NCI-H1417 treated with DMSO at 0.1 percent for 48 hours (cell line): ENCODE measurements around the gene PPP1R26.
"Not testable (repeated sequence)": the region's sequence is repeated elsewhere in the genome, so short reads cannot be mapped to it uniquely, and the experiment has no call there.

Experiments used
- DNase-seq: peaks from one replicate; lab custom pipeline; 2025; lab: John Stamatoyannopoulos, UW

PPP1R26 gene, protein sequence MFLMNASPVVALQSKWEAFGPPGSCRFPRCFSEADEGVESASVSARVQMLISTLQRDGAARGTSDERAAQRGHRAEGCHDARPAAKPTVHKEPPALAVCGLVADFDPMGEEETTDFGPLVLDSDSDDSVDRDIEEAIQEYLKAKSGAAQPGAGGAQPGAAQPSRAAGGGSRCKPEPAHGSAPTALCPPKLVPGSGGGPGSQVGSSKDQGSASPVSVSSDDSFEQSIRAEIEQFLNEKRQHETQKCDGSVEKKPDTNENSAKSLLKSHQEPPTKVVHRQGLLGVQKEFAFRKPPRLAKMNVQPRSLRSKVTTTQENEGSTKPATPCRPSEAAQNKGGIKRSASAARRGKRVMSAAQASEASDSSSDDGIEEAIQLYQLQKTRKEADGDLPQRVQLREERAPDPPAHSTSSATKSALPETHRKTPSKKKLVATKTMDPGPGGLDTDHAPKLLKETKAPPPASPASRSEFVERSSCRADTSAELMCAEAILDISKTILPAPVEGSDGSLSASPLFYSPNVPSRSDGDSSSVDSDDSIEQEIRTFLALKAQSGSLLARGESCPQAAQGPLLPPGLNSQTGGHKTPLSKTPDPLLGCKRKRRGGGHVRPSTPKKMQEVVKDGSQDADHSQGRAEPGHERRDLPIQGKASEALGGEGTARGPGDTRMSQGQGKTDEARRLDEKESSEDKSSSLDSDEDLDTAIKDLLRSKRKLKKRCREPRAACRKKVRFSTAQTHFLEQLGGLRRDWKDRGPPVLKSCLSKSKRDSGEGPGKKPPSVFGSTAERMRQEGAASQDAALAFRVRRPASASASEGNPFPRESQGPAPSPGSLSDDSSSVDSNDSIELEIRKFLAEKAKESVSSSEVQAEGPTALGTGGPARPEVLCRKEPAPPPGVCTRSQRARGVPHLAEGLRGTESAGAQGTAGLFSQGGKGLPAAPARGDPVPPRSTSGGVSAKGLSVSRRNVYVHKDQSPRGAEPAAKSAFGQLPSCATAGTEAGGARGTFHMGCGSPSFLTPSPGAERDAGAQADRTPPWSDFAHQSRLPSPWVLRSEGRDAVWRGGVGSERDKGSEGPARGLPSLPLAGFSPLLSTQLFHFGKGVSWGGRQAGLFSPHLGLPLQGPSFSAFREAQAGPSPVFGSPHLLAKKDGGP (N-terminal part only)

DNA sequence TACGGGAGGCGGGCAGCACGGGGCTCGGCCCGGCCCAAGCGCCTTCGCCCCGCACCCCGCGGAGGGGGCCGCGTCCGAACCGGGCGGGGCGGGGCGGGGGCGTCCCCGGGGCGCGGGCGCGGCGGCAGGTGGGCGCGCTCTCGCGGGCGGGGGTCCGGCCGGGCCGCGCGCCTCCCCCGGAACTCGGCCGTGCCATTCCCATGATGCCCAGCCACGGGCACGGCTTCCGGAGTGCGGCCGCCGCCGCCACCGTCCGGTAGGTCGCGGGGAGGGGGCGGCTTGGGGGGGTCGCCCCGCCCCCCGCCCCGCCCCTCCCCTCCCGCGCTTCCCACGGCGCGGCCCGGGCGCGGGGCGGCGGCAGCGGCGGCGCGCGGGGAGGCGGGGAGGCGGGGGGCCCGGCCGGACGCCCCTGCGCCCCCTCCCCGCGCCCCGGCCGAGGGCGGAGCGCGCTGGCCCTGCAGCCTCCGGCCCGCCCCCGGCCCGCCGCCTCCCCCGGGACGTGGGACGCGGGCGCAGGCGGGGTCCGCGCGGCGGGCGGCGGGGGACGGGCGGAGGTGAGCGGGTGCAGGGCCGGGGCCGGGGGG lies at the start of gene PPP1R26:
PPP1R26 (plus strand) TSS at position 314 of the 584 bp plus-strand sequence. CDS start 4,729 bp downstream, outside the sequence.
- no peak for DNase-seq

DNA sequence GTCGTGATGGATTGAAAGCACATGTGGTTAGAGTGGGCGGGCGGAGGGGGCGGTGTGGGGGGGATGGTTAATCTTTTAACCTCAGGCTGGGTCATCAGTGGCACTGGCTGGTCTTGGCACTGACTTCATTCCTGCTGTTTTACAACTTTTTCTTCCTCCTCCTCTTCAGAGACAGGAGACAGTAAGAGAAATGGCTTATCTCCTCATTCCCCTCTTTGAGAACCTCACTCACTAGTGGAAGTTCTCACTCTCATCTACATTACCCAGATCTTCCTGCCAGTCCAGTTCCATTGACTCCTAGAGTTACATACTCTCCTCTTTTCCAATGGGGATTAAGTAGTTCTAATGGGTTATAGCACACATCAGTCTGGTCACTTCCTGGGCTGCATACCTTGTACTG lies 42.3 kb upstream of the PPP1R26 start:
- DNase-seq, result no peak

DNA sequence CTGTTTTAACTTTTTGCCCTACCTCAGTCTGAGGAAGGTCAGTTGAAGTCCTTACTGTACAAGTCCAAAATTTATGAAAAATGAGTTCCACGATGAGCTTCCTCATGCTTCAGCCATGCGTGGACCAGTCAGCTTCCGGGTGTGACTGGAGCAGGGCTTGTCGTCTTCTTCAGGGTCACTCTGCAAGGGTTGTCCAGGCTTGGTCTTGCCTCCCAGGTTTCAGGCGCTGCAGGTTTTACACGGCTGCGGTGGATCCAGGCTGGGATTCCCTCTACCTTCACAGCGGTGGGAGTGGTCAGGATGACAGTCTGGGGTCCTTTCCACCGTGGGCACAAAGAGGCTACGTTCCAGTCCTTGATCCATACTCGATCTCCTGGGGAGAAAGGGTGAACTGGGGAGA lies 41.9 kb upstream of the PPP1R26 start:
- not testable (repeated sequence) for DNase-seq

DNA sequence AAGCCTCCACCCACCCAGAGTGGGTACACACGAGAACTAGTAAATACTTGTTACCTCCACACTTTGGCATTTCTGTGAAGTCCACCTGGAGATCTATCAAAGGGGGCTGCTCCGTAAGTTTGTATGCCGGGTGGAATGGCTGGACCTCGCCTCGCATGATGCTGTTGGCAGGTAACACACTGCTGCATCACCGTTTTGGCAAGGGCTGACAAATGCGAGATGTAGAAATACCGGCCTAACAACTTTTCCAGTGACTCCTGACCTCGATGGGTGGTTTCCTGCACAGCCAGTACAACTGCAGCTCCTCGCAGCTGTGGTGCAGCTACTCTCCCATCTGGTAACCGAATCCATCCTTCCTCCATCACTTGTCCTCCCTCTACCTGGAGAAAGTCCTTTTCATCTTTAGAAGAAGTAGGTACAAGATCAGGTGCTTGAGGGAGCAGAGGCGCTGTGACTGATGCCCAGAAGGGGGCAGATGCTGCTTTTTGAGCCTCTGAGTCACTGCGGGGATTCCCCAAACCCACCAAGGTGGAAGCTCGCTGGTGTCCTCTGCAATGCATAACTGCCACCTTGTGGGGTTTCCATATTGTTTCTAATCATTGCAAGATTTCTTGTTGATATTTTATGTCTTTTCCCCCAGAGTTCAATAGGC lies 40.9 kb upstream of the PPP1R26 start:
- DNase-seq, result not testable (repeated sequence)

DNA sequence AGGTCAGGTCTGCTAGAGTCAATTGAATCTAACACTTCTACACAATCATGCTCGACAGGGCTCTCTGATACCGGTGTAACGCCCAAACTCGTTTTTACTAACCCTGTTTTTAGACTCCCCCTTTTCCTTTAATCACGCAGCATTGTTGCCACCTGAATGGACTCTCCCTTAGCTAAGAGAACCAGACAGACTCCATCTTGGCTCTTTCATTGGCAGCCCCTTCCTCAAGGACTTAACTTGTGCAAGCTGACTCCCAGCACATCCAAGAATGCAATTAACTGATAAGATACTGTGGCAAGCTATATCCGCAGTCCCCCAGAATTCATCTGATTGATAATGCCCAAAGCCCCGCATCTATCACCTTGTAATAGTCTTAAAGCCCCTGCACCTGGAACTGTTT lies 40.1 kb upstream of the PPP1R26 start:
- DNase-seq, result not testable (repeated sequence)

DNA sequence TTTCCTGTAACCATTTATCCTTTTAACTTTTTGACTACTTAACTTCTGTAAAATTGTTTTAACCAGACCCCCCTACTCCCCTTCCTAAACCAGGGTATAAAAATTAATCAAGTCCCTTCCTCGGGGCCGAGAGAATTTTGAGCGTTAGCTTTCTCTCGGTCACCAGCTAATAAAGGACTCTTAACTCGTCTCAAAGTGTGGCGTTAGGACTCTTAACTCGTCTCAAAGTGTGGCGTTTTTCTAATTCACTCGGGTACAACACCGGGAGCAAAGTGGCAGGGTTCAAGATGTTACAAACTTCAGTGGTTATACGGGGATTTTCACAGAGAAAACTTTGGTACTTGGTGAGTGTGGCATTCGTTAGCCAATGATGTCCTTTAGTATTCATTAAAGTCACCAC lies 39.7 kb upstream of the PPP1R26 start:
- no peak for DNase-seq

DNA sequence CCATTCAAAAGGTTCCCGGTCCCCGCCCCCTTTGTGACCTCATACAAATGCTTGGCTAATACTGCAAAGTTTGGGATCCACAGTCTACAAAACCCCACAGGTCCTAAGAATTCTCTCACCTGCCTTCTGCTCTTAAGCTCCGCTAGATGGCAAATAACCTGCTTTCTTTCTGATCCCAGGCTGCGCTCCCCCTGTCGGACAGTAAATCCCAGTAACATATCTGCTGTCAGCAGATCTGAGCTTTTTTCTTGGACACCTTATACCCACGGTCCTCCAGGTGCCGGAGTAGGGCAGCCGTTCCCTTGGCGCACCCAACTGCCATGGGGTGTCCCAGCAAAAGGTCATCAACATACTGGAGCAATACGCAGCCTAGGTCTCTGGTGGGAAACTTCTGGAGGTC lies 39.0 kb upstream of the PPP1R26 start:
- no peak for DNase-seq

DNA sequence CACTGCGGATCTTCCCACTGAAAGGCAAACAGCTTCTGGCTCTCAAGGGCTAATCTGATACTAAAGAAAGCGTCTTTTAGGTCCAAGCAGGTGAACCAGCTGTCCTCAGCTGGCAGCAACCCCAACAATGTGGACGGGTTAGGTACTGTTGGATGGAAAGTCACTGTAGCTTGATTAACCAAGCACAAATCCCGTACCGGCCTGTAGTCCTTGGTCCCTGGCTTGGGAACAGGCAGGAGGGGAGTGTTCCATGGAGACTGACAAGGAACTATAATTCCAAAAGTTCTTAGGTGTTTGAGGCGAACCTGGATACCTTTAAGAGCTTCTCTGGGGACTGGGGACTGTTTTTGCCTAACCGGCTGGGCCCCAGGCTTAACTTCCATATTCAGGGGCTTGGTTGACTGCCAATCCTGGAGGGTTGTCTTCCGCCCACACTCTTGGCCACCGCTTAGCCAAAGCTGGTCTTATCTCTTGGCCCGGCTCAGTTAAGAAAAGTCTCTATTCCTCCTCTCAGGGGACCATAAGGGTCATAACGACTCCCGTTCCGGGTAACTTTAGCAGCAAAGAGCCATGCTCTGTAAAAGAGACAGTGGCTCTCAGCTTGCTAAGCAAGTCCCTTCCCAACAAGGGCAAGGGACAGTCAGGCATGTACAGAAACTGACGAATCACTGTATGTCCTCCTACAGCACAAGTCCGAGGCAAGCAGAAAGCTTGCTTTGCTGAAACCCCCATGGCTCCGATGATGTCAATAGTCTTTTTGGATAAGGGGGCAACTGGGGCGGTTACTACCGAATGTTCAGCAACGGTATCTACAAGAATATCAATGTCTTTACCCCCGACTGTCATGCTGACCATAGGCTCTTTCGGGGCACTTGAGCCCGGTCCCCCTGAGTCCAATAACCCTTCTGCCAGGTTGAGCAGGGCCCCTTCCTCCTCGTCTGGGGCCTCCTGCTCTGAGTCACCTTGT lies 38.2 kb upstream of the PPP1R26 start:
- not testable (repeated sequence) for DNase-seq

DNA sequence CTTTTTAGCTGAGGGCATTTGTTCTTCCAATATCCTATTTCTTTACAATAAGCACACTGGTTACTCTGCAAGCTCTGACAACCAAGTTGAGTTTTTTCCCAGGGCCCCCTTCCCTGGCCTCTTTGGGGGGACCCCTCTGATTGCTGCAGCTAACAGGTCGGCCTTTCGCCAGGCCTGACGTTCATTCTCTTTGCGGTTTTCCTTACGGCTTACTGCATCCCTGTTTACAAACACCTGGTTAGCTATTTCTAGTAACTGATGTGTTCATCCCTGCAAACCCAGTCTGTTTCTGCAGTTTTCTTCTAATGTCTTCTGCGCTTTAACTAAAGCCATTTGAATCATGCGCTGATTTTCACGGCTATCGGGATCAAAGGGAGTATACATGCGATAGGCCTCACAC lies 37.5 kb upstream of the PPP1R26 start:
- DNase-seq, result no peak

DNA sequence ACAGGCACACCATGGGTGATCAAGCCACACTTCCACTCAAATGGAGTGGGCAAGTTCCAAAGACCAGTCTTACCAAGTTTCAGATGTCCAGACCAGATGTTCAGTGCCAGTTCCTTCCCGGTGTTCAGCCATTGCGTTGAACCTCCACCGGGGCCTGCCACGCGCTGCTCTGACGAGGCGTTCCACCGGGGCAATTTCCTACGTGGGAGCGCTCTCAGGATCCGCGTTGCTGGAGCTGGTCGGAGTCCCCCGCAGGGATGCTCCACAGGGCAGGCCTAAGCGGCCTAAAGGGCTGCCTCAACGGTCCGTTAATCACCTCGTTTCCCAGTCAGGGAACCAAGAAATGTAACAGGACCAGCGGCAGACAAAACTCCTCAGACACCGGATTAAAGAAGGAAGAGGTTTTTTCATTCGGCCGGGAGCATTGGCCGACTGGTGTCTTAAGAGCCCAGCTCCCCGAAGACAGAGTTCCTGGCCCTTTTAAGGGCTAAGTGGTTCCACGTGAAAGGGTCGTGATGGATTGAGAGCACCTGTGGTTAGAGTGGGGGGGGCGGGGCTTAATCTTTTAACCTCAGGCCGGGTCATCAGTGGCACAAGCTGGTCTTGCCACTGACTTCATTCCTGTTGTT lies 35.7 kb upstream of the PPP1R26 start:
- no peak for DNase-seq

DNA sequence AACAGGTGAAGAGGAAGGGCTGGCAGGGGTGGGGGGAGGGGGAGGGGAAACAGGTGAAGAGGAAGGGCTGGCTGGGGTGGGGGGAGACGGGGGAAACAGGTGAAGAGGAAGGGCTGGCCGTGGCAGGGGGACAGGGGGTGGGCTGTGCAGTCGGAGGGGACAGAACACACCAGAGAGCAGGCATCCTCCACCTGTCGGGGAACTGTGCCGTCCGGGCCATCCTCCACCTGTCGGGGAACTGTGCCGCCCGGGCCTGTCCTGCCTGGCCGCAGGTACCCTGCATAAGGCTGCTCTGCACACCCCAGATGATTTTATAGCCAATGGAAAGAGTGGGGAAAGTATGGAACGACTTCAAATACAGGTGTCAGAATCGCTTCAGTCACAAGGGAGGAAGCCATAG lies 32.5 kb upstream of the PPP1R26 start:
- DNase-seq, result no peak

DNA sequence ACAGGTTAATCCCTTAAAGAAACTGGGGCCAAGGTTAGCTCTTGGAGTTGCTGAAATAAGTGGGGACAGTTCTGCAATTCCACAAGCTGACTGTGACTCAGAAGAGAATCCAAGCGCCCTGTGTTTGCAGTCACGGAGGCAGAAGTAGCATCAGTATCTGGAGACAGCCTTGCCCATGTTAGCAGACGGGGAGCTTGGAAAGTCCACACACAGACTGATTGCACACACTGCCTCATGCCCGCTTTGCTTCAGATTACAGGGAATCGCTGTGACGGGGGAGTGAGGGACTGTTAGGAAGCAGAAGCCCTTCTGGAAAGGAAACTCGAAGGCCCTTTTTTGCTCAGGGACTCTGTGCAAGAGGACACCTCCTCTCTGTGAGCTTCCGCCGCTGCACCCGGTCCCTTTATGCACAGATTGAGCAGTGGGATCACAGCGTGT lies 30.9 kb upstream of the PPP1R26 start:
- DNase-seq, result no peak

DNA sequence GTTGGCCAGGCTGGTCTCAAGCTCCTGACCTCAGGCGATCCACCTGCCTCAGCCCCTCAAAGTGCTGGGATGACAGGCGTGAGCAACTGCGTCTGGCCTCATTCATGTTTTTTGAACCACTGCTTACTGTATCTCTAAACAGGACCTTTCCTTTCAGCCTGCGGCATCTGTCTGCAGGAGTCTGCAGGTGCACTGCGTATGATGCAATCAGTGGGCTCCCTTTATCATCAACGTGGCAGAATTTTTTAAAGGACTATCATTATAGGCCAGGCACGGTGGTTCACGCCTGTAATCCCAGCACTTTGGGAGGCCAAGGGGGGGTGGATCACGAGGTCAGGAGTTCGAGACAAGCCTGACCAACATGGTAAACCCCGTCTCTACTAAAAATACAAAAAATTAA lies 30.1 kb upstream of the PPP1R26 start:
- not testable (repeated sequence) for DNase-seq

DNA sequence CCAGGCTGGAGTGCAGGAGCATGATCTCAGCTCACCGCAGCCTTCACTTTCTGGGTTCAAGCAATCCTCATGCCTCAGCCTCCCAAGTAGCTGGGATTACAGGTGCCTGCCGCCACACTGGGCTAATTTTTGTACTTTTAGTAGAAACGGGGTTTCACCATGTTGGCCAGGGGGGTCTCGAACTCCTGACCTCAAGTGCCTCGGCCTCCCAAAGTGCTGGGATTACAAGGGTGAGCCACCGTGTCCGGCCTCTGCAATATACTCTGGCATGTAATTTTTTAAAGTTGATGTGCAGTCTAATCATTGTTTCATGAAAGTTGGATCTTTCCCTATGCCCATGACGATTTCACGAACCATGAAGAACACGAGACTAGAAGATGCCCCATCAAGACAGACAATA lies 28.6 kb upstream of the PPP1R26 start:
- no peak for DNase-seq

DNA sequence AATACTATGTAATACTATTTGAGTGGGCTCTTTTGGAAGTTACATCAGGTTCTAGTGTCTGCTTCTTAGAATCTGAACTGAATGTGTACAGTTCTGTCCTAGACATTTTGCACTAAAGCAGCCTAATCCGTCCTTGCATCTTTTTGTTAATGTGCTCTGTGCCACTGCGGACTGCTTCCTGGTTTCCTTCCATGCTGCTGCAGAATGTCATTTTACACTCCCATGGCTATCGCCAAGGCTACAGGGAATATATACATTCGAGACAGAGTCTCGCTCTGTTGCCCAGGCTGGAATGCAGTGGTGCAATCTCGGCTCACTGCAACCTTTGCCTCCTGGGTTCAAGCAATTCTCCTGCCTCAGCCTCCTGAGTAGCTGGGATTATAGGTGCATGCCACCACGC lies 27.7 kb upstream of the PPP1R26 start:
- not testable (repeated sequence) for DNase-seq

DNA sequence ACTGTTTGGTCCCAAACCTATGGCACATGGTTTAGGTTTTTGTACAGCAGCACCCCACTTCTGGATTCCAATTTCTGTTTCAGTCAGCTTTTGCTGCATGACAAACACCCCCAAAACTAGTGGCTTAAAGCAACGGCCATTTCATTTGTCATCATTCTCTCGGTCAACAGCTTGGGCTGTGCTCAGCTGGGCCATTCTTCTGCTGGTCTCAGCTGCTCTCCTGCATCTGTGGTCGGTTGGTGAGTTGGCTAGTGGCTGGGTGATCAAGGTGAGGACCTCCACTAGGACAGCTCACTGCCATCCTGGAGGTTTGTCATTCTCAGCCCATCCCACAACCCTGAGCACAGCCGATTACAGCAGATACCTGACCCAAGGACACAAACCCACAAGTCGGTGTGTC lies 24.8 kb upstream of the PPP1R26 start:
- no peak for DNase-seq

DNA sequence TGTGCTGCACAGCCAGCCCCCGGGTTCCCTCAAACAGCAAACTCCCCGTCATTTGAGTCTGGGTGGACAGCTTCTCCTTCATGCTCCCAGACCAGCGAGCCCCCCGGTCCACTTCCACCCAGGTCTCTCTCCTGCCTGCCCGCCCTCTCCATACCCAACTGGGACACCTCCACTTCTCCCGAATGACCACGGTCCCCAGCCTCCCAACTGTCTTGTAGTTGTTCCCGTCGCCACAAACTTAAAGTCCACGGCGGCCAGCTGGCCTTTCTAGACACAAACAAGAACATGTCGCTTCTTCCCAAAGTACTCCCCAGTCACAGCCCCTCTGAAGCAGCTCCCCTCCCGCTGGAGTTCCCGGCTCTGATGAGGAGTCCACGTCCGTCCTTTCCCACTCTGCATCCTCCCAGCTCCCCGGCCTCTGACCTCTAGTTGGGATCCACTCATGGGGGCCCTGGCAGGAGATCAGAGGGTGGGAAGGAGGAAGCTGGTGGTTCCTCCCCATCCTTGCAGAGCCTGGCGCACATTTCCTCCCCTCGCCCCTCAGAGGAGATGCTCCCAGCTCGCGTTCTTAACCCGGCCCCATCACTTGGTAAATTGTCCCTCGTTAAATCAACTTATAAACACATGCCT lies 24.1 kb upstream of the PPP1R26 start:
- DNase-seq, result no peak

DNA sequence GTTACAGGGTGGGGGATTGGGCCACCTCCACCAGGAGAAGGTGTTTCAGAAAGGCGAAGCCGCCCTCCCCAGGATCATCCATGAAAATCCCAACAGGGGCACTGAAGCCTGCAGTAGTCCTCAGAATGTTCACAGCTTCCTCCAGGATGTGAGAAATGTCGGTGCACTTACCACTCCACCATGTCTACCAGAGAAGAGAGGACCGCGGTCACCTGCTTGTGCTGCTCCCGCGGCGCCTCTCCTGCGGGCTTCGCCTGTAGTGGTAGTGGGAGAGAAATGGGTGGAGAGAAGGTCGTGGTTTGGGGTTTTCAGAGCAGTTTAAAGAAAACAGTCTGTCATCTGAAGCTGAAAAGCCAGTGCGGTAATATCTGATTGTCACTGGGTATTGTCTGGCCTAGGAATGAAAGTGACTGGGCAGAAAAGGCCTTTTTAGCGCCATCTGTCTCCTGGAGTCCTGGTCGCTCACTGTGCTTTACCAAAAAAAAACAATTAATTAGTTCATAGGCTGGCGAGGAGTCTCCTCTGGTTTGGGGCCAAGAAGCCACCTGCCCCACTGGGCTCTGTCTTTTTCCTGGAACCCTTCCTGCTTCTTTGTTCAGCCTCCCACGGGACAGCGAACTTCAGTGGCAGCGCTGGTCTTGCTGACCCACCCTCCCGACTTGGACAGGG lies 23.0 kb upstream of the PPP1R26 start:
- no peak for DNase-seq

DNA sequence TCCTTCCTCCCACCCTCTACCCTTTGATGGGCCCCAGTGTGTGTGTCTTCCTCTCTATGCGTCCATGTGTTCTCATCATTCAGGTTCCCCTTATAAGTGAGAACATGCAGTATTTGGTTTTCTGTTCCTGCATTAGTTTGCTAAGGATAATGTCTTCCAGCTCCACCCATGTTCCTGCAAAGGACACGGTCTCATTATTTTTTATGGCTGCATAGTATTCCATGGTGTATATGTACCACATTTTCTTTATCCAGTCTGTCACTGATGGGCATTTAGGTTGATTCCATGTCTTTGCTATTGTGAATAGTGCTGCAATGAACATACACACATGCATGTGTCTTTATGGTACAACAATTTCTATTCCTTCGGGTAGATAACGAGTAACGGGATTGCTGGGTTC lies 21.1 kb upstream of the PPP1R26 start:
- not testable (repeated sequence) for DNase-seq
